H9 (cell line): ENCODE data around the gene CNNM2. TPM values are rescaled to one million over a fixed set of nuclear protein-coding genes. Genes with fewer than 3 reads are reported as not detected.

Experiments
- DNase-seq: peaks from one replicate; pipeline ENCODE4 v3.0.0-alpha.2; 2017
- H2AFZ ChIP-seq: one replicate; pipeline ENCODE4 v1.6.1; 2013; ENCODE audit warnings: mild to moderate bottlenecking, low read length, control low read depth, moderate library complexity
- H2AK5ac ChIP-seq: 2 replicates; pipeline ENCODE4 v1.6.1; 2013; ENCODE audit warnings: low read length, control low read depth, mixed read lengths; ENCODE audit not compliant: insufficient read length
- H2BK120ac ChIP-seq: one replicate; pipeline ENCODE4 v1.6.1; 2013; ENCODE audit warnings: low read depth, mild to moderate bottlenecking, low read length, control low read depth, inconsistent platforms; ENCODE audit not compliant: poor library complexity, severe bottlenecking
- H2BK12ac ChIP-seq: 2 replicates; pipeline ENCODE4 v1.6.1; 2013; ENCODE audit warnings: low read length, control low read depth, mixed read lengths, low read depth; ENCODE audit not compliant: insufficient read length
- H2BK15ac ChIP-seq: 2 replicates; pipeline ENCODE4 v1.6.1; 2013; ENCODE audit warnings: low read depth, low read length, control low read depth
- H2BK20ac ChIP-seq: one replicate; pipeline ENCODE4 v1.6.1; 2013; ENCODE audit warnings: low read depth, mild to moderate bottlenecking, low read length, control low read depth, inconsistent platforms; ENCODE audit not compliant: poor library complexity, severe bottlenecking
- H2BK5ac ChIP-seq: 2 replicates; pipeline ENCODE4 v1.6.1; 2013; ENCODE audit warnings: low read length, control low read depth, mixed read lengths; ENCODE audit not compliant: insufficient read length
- H3K14ac ChIP-seq: 2 replicates; pipeline ENCODE4 v1.6.1; 2013; ENCODE audit warnings: low read length, control low read depth; ENCODE audit not compliant: insufficient read depth
- H3K18ac ChIP-seq: 2 replicates; pipeline ENCODE4 v1.6.1; 2013; ENCODE audit warnings: low read depth, mild to moderate bottlenecking, mixed read lengths, low read length, control low read depth; ENCODE audit not compliant: insufficient read length
- H3K23ac ChIP-seq: 2 replicates; pipeline ENCODE4 v1.6.1; 2013; ENCODE audit warnings: low read length, control low read depth, mixed read lengths, low read depth; ENCODE audit not compliant: insufficient read length
- H3K23me2 ChIP-seq: 2 replicates; pipeline ENCODE4 v1.6.1; 2013; ENCODE audit warnings: low read depth, mild to moderate bottlenecking, mixed read lengths, low read length, control low read depth; ENCODE audit not compliant: insufficient read length, poor library complexity, severe bottlenecking
- H3K27ac ChIP-seq: 2 replicates; pipeline ENCODE4 v1.5.1; 2013; ENCODE audit warnings: low read length, control low read depth, mixed read lengths, low read depth; ENCODE audit not compliant: insufficient read length
- H3K27me3 ChIP-seq: 2 replicates; pipeline ENCODE4 v1.6.1; 2013; ENCODE audit warnings: low read length, control low read depth, inconsistent platforms; ENCODE audit not compliant: insufficient read depth
- H3K4ac ChIP-seq: 2 replicates; pipeline ENCODE4 v1.6.1; 2013; ENCODE audit warnings: low read depth, mild to moderate bottlenecking, control low read depth, inconsistent platforms, low read length, moderate library complexity
- H3K4me1 ChIP-seq: 2 replicates; pipeline ENCODE4 v1.6.1; 2013; ENCODE audit warnings: low read length, control low read depth, inconsistent platforms; ENCODE audit not compliant: insufficient read depth
- H3K4me2 ChIP-seq: 2 replicates; pipeline ENCODE4 v1.6.1; 2013; ENCODE audit warnings: low read length, control low read depth, mixed read lengths; ENCODE audit not compliant: insufficient read length, insufficient read depth
- H3K56ac ChIP-seq: 2 replicates; pipeline ENCODE4 v1.6.1; 2013; ENCODE audit warnings: low read depth, mild to moderate bottlenecking, mixed read lengths, low read length, control low read depth; ENCODE audit not compliant: insufficient read length
- H3K79me1 ChIP-seq: 2 replicates; pipeline ENCODE4 v1.6.1; 2013; ENCODE audit warnings: low read depth, mild to moderate bottlenecking, moderate library complexity, low read length, control low read depth, inconsistent platforms; ENCODE audit not compliant: insufficient read depth, poor library complexity, severe bottlenecking
- H3K79me2 ChIP-seq: 2 replicates; pipeline ENCODE4 v1.6.1; 2013; ENCODE audit warnings: low read length, control low read depth, inconsistent platforms; ENCODE audit not compliant: insufficient read depth
- H3K9ac ChIP-seq: 2 replicates; pipeline ENCODE4 v1.6.1; 2013; ENCODE audit warnings: low read length, control low read depth, mixed read lengths; ENCODE audit not compliant: insufficient read length; ENCODE audit errors: extremely low read depth
- H3K9me3 ChIP-seq: one replicate; pipeline ENCODE4 v1.6.1; 2013; ENCODE audit warnings: low read depth, low read length, inconsistent platforms; ENCODE audit not compliant: control insufficient read depth
- H3T11ph ChIP-seq: one replicate; pipeline ENCODE4 v1.6.1; 2013; ENCODE audit warnings: mild to moderate bottlenecking, low read length, control low read depth, inconsistent platforms
- H4K20me1 ChIP-seq: one replicate; pipeline ENCODE4 v1.6.1; 2013; ENCODE audit not compliant: control insufficient read depth, insufficient read length, insufficient read depth
- H4K5ac ChIP-seq: 2 replicates; pipeline ENCODE4 v1.6.1; 2013; ENCODE audit warnings: low read depth, mild to moderate bottlenecking, mixed read lengths, low read length, control low read depth; ENCODE audit not compliant: insufficient read length
- H4K8ac ChIP-seq: replicated peaks from 2 replicates; pipeline ENCODE4 v1.6.1; 2013; ENCODE audit warnings: low read length, control low read depth, mixed read lengths, low read depth; ENCODE audit not compliant: insufficient read length
- H4K91ac ChIP-seq: 2 replicates; pipeline ENCODE4 v1.6.1; 2013; ENCODE audit warnings: low read depth, mild to moderate bottlenecking, moderate library complexity, mixed read lengths, low read length, control low read depth; ENCODE audit not compliant: insufficient read length
- H3K27ac Mint-ChIP-seq, 3 experiments: 2 replicates in 2 of 3; 3 replicates in 1 of 3; pipeline ENCODE4 v1.8.0; 2020 to 2021; ENCODE audit warnings: mixed read lengths in 3 of 3, mild to moderate bottlenecking in 1 of 3, moderate library complexity in 1 of 3
- H3K27me3 Mint-ChIP-seq: 2 replicates; pipeline ENCODE4 v1.8.0; 2021; ENCODE audit warnings: low read depth, mild to moderate bottlenecking, moderate library complexity, mixed read lengths
- H3K36me3 Mint-ChIP-seq, 3 experiments: 2 replicates in 2 of 3; 3 replicates in 1 of 3; pipeline ENCODE4 v1.8.0; 2020 to 2021; ENCODE audit warnings: low read depth in 3 of 3, mixed read lengths in 3 of 3; ENCODE audit not compliant: insufficient read depth in 1 of 3
- H3K4me1 Mint-ChIP-seq, 2 experiments: 2 replicates each; pipeline ENCODE4 v1.8.0; 2020; ENCODE audit warnings: mixed read lengths in 2 of 2
- H3K4me3 Mint-ChIP-seq, 2 experiments: 2 replicates in 1 of 2; 3 replicates in 1 of 2; pipeline ENCODE4 v1.8.0; 2020 to 2021; ENCODE audit warnings: mild to moderate bottlenecking in 2 of 2, mixed read lengths in 2 of 2, moderate library complexity in 1 of 2
- H3K9me3 Mint-ChIP-seq, 2 experiments: 2 replicates in 1 of 2; 3 replicates in 1 of 2; pipeline ENCODE4 v1.8.0; 2020; ENCODE audit warnings: mild to moderate bottlenecking in 2 of 2, mixed read lengths in 2 of 2, moderate library complexity in 1 of 2
- WGBS: extraction: QIAGEN DNeasy Blood & Tissue Kit; methylation state at CpG from one replicate; pipeline ENCODE4 v1.1.7; 2013; ENCODE audit warnings: missing lambda C conversion rate, low lambda C conversion rate, mixed read lengths; ENCODE audit not compliant: insufficient read length; ENCODE audit errors: extremely low coverage; 5-methylcytosine and 5-hydroxymethylcytosine counted together
- total RNA-seq: library from RNA; stranded (reverse); gene quantifications from 2 replicates; pipeline ENCODE4 v1.2.1, GENCODE V29; 2021
- TF ChIP-seq, protein P1 (sequence below): fragments of 200-600 bp; sonication (generic); conservative IDR thresholded peaks from 3 replicates; pipeline ENCODE4 v1.8.0; 2021; ENCODE audit warnings: antibody characterized with exemption, mild to moderate bottlenecking

Gene CNNM2
- total RNA-seq, 1 experiment from 2014 or later = 17.5 TPM

GRCh38 chr10:103111918-103112877, 194.1 kb downstream of the CNNM2 start:
- H2BK5ac ChIP-seq = no peak overlapping the region
- peak overlapping the region in 1 of 3 experiments; percentile 78; a peak in 2 of 7 replicates for H3K27ac Mint-ChIP-seq
- no peak overlapping the region for H4K8ac ChIP-seq
- H3K4me1 Mint-ChIP-seq = peaks cover 21 to 30% of the 10 kb centered on the region in 2 experiments
- H3K4me3 Mint-ChIP-seq = no peak overlapping the region
- no peak overlapping the region for H3K27ac ChIP-seq
- no peak overlapping the region for H3T11ph ChIP-seq
- H2AK5ac ChIP-seq = no peak overlapping the region
- H2BK120ac ChIP-seq = no peak overlapping the region
- DNase-seq = no peak
- H3K9ac ChIP-seq = no peak overlapping the region
- H3K4me2 ChIP-seq = no peak overlapping the region
- TF ChIP-seq, protein P1, sequence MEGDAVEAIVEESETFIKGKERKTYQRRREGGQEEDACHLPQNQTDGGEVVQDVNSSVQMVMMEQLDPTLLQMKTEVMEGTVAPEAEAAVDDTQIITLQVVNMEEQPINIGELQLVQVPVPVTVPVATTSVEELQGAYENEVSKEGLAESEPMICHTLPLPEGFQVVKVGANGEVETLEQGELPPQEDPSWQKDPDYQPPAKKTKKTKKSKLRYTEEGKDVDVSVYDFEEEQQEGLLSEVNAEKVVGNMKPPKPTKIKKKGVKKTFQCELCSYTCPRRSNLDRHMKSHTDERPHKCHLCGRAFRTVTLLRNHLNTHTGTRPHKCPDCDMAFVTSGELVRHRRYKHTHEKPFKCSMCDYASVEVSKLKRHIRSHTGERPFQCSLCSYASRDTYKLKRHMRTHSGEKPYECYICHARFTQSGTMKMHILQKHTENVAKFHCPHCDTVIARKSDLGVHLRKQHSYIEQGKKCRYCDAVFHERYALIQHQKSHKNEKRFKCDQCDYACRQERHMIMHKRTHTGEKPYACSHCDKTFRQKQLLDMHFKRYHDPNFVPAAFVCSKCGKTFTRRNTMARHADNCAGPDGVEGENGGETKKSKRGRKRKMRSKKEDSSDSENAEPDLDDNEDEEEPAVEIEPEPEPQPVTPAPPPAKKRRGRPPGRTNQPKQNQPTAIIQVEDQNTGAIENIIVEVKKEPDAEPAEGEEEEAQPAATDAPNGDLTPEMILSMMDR = no peak
- peaks cover 0 to 4% (median 0%) of the 10 kb centered on the region in 3 experiments; a peak in 1 of 7 replicates for H3K36me3 Mint-ChIP-seq
- H4K91ac ChIP-seq = no peak overlapping the region
- no peaks in the 10 kb centered on the region for H3K27me3 Mint-ChIP-seq
- no peak overlapping the region for H4K5ac ChIP-seq
- no peaks in the 10 kb centered on the region for H3K9me3 ChIP-seq
- no peak overlapping the region for H3K56ac ChIP-seq
- H3K4ac ChIP-seq = no peak overlapping the region
- H2BK20ac ChIP-seq = no peak overlapping the region
- H3K23ac ChIP-seq = no peak overlapping the region
- no peaks in the 10 kb centered on the region for H3K79me1 ChIP-seq
- H4K20me1 ChIP-seq = no peaks in the 10 kb centered on the region
- no peaks in the 10 kb centered on the region for H3K23me2 ChIP-seq
- no peak overlapping the region for H2BK12ac ChIP-seq
- WGBS = no CpG with 5 or more reads among the region's 4 CpGs
- H3K9me3 Mint-ChIP-seq = peaks cover 0 to 3% of the 10 kb centered on the region in 2 experiments; a peak in 2 of 5 replicates
- no peak overlapping the region for H2BK15ac ChIP-seq
- no peaks in the 10 kb centered on the region for H3K79me2 ChIP-seq
- no peak overlapping the region for H3K14ac ChIP-seq
- no peaks in the 10 kb centered on the region for H3K4me1 ChIP-seq
- H3K18ac ChIP-seq = no peak overlapping the region
- H3K27me3 ChIP-seq = no peaks in the 10 kb centered on the region
- no peak overlapping the region for H2AFZ ChIP-seq
